Fibroblast of pulmonary artery (primary cell): ENCODE measurements around the gene BIRC6.

Experiments used
- DNase-seq: peaks from one replicate; pipeline ENCODE4 v3.0.0-alpha.2; 2010; ENCODE audit warnings: low read depth
- H3K4me3 ChIP-seq: replicated peaks from 2 replicates; pipeline ENCODE4 v1.5.1; 2011; ENCODE audit warnings: low read depth, mild to moderate bottlenecking, control low read depth, low read length, moderate library complexity
- CTCF ChIP-seq: IDR thresholded peaks from 2 replicates; pipeline ENCODE4 v1.5.1; 2011; ENCODE audit warnings: mild to moderate bottlenecking, control low read depth, low read length, inconsistent platforms; ENCODE audit errors: missing control alignments

The BIRC6 gene

GRCh38 chr2:32591669-32592463 lies 235.0 kb downstream of the BIRC6 start:
- H3K4me3 ChIP-seq: no peak overlapping the region
- no peak for TF ChIP-seq CTCF
- peak; percentile 58 for DNase-seq

GRCh38 chr2:32594573-32594972 lies 237.8 kb downstream of the BIRC6 start:
- H3K4me3 ChIP-seq: no peak overlapping the region
- no peak for DNase-seq
- no peak for TF ChIP-seq CTCF

- no peak overlapping the region for H3K4me3 ChIP-seq
- no peak for DNase-seq
- TF ChIP-seq CTCF: no peak
Observed at GRCh38 chr2:32611366-32611765, 254.5 kb downstream of the BIRC6 start.

- H3K4me3 ChIP-seq: no peak overlapping the region
- no peak for TF ChIP-seq CTCF
- no peak for DNase-seq
Observed at GRCh38 chr2:32611771-32612170, 254.9 kb downstream of the BIRC6 start.

GRCh38 chr2:32614084-32614483 lies 257.3 kb downstream of the BIRC6 start:
- no peak for TF ChIP-seq CTCF
- DNase-seq: no peak

GRCh38 chr2:32617599-32618189 lies 260.9 kb downstream of the BIRC6 start:
- no peak overlapping the region for H3K4me3 ChIP-seq
- TF ChIP-seq CTCF: no peak
- DNase-seq: no peak

More at GRCh38 chr2:32614084-32614483, 257.3 kb downstream of the BIRC6 start:
- H3K4me3 ChIP-seq: no peak overlapping the region
